RWPE1 (cell line): ENCODE results near the gene IL4R.

ENCODE experiments used
- CTCF ChIA-PET: fragments of 350-600 bp; sonication (Branson Sonifier 250); formaldehyde crosslinking; extraction: SDS; loops from one replicate; lab custom pipeline; 2021; lab: Yijun Ruan, JAX
- POLR2A ChIA-PET: fragments of 400-600 bp; formaldehyde crosslinking; extraction: SDS; loops from one replicate; lab custom pipeline; 2020; ENCODE audit warnings: antibody characterized with exemption; ENCODE audit not compliant: low non-redundant PET; lab: Yijun Ruan, JAX
- DNase-seq: peaks from one replicate; pipeline ENCODE4 v3.0.0; 2012; ENCODE audit warnings: low spot score
- H3K27ac ChIP-seq: fragments of 450-650 bp; 2 replicates; pipeline ENCODE4 v1.5.1; 2017
- CTCF ChIP-seq: fragments of 450-650 bp; conservative IDR thresholded peaks from 2 replicates; pipeline ENCODE4 v1.5.1; 2017; ENCODE audit warnings: low read depth, mild to moderate bottlenecking

IL4R gene

GRCh38 chr16:27381974-27382855 is 68.4 kb downstream of the IL4R start:
- no peak overlapping the region for H3K27ac ChIP-seq
- no peak for TF ChIP-seq CTCF
- ChIA-PET POLR2A (no interaction called here), CTCF (interaction anchor here (0.5 to 1.1 kb wide), 2 partner anchors 14 to 120 kb away, joined by 3 read pairs; no protein-coding TSS in a partner anchor)
- DNase-seq = no peak

DNA sequence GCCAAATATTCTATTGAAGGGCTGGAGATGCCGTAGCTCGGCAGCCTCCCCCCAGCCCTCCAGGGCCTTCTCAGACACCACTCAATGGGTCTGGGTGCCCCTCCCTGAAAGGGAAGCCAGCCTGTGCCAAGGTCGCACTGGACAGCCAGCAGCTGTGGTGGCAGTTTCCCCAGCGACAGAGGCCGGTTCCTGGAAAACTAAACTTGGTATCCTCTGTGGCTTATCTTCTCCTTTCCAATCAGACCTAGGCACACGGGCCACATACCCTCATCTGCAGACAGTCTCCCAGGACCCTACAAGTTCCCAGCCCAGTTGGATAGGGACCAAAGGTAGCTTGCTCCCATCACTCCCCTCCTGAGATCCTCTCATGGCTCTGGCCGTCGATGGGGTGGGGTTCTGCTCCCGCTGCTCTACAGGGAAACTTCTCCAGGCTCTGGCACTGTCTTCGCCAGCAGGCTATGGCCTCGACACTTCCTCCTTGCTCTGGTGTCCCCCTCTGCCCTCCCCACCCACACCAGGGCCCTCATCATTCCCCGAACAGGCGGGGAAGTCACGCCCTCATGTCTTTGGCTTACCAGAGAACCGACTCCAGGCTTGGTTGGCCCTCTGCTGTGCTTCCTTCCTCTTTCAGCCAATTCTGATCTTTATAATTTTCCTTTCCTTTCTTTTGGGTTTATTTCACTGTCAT is 69.9 kb downstream of the IL4R start:
- no peak for TF ChIP-seq CTCF
- CTCF ChIA-PET = no interaction called here
- no peak overlapping the region for H3K27ac ChIP-seq
- POLR2A ChIA-PET = no interaction called here
- no peak for DNase-seq

- POLR2A ChIA-PET = no interaction called here
- CTCF ChIA-PET = no interaction called here
- no peak for TF ChIP-seq CTCF
- H3K27ac ChIP-seq = no peak overlapping the region
- no peak for DNase-seq
Measured at GRCh38 chr16:27384425-27384824, 70.7 kb downstream of the IL4R start.

DNA sequence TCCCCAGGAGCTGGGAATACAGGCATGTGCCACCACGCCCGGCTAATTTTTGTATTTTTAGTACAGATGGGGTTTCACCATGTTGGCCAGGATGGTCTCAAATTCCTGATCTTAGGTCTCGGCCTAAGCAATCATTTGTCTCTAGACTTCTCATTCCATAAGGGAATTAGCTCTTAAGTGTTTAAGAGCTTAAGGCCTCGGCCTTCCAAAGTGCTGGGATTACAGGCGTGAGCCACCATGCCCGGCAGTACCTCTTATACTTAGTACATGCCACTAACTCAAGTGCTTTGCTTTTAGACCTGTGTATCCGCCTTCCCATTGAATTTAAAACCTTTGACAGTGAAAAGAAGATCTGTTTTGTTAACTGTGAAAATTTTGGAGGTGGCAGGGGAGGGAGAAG is 71.6 kb downstream of the IL4R start:
- no peak for TF ChIP-seq CTCF
- ChIA-PET CTCF (no interaction called here), POLR2A (no interaction called here)
- H3K27ac ChIP-seq = no peak overlapping the region
- DNase-seq = no peak

GRCh38 chr16:27386674-27387073 is 72.9 kb downstream of the IL4R start:
- no peak for TF ChIP-seq CTCF
- CTCF ChIA-PET = no interaction called here
- DNase-seq = no peak
- POLR2A ChIA-PET = no interaction called here
- H3K27ac ChIP-seq = no peak overlapping the region

- H3K27ac ChIP-seq = no peak overlapping the region
- POLR2A ChIA-PET = no interaction called here
- DNase-seq = no peak
- TF ChIP-seq CTCF = no peak
- CTCF ChIA-PET = interaction anchor here (1.2 kb wide), 1 partner anchor 233 kb away, joined by 3 read pairs; no protein-coding TSS in a partner anchor
Measured at GRCh38 chr16:27387724-27388123, 74.0 kb downstream of the IL4R start.
